PC-9 (cell line): Measurements from ENCODE around the gene MTA1. TPM values are rescaled to one million over a fixed set of nuclear protein-coding genes. Genes with fewer than 3 reads are reported as not detected.

Experiments
- BruUV-seq: library from RNA; stranded (reverse); fragments of 400-500 nt; replicated peaks from 2 replicates; lab custom pipeline; 2021; lab: Mats Ljungman, UMichigan
- CTCF ChIA-PET: fragments of 300-600 bp; sonication (Branson Sonifier 250); formaldehyde crosslinking; loops from one replicate; lab custom pipeline; 2022; ENCODE audit warnings: antibody characterized with exemption; lab: Charles Lee
- POLR2A ChIA-PET: fragments of 300-600 bp; sonication (Branson Sonifier 250); formaldehyde crosslinking; loops from one replicate; lab custom pipeline; 2022; ENCODE audit warnings: antibody characterized with exemption; ENCODE audit not compliant: unreplicated experiment; lab: Charles Lee
- DNase-seq, 2 experiments: peaks; one replicate each; pipeline versions ENCODE4 v3.0.0 to v3.0.0-alpha.2; 2015 to 2022; ENCODE audit warnings: mixed read lengths in 1 of 2
- H2AFZ ChIP-seq: fragments of 200-600 bp; sonication (generic); 2 replicates; pipeline ENCODE4 v1.8.1; 2017; ENCODE audit warnings: antibody characterized with exemption
- H3F3A ChIP-seq: fragments of 200-600 bp; sonication (generic); 2 replicates; pipeline ENCODE4 v1.8.1; 2017; ENCODE audit warnings: antibody characterized with exemption, mild to moderate bottlenecking, low read depth; ENCODE audit not compliant: insufficient read depth
- H3K27ac ChIP-seq: fragments of 200-600 bp; sonication (generic); 2 replicates; pipeline ENCODE4 v1.6.1; 2016; ENCODE audit warnings: mixed run types
- H3K27me3 ChIP-seq: fragments of 200-600 bp; sonication (generic); 2 replicates; pipeline ENCODE4 v1.6.1; 2016; ENCODE audit warnings: low read depth, mixed run types; ENCODE audit not compliant: insufficient read depth
- H3K36me3 ChIP-seq: fragments of 200-600 bp; sonication (generic); 2 replicates; pipeline ENCODE4 v1.6.1; 2016; ENCODE audit warnings: low read depth, mixed run types
- H3K4me1 ChIP-seq: fragments of 200-600 bp; sonication (generic); replicated peaks from 2 replicates; pipeline ENCODE4 v1.6.1; 2016; ENCODE audit warnings: mixed run types; ENCODE audit not compliant: insufficient read depth
- H3K4me2 ChIP-seq: fragments of 200-600 bp; sonication (generic); 2 replicates; pipeline ENCODE4 v1.6.1; 2017; ENCODE audit warnings: mixed run types
- H3K4me3 ChIP-seq: fragments of 200-600 bp; sonication (generic); 2 replicates; pipeline ENCODE4 v1.6.1; 2016; ENCODE audit warnings: mixed run types
- H3K79me2 ChIP-seq: fragments of 200-600 bp; sonication (generic); 2 replicates; pipeline ENCODE4 v1.6.1; 2017; ENCODE audit warnings: low read depth, mixed run types
- H3K9me2 ChIP-seq: fragments of 200-600 bp; sonication (generic); 2 replicates; pipeline ENCODE4 v1.8.1; 2017; ENCODE audit warnings: mild to moderate bottlenecking; ENCODE audit not compliant: insufficient read depth
- H3K9me3 ChIP-seq: fragments of 200-600 bp; sonication (generic); 2 replicates; pipeline ENCODE4 v1.8.1; 2016; ENCODE audit warnings: low read depth; ENCODE audit not compliant: insufficient read depth
- H4K20me1 ChIP-seq: fragments of 200-600 bp; sonication (generic); 2 replicates; pipeline ENCODE4 v1.8.1; 2017; ENCODE audit not compliant: insufficient read depth
- EZH2 ChIP-seq: fragments of 200-600 bp; sonication (generic); IDR thresholded peaks from 2 replicates; pipeline ENCODE4 v1.8.0; 2017; ENCODE audit warnings: antibody characterized with exemption, low read depth
- intact Hi-C: fragments of 100-400 bp; cut with micrococcal nuclease; formaldehyde crosslinking; loops from one replicate; pipeline ENCODE4 v1.10.0; 2022; ENCODE audit not compliant: unreplicated experiment
- total RNA-seq: library from RNA; stranded (reverse); gene quantifications from 2 replicates; pipeline ENCODE4 v1.2.3, GENCODE V29; 2021
- TF ChIP-seq, protein P1 (sequence below): fragments of 200-600 bp; sonication (generic); conservative IDR thresholded peaks from 2 replicates; pipeline ENCODE4 v1.6.1; 2017; ENCODE audit warnings: mixed run types, antibody characterized with exemption, mild to moderate bottlenecking, moderate library complexity

MTA1 gene
- total RNA-seq, 1 experiment from 2014 or later, result 124 TPM

DNA sequence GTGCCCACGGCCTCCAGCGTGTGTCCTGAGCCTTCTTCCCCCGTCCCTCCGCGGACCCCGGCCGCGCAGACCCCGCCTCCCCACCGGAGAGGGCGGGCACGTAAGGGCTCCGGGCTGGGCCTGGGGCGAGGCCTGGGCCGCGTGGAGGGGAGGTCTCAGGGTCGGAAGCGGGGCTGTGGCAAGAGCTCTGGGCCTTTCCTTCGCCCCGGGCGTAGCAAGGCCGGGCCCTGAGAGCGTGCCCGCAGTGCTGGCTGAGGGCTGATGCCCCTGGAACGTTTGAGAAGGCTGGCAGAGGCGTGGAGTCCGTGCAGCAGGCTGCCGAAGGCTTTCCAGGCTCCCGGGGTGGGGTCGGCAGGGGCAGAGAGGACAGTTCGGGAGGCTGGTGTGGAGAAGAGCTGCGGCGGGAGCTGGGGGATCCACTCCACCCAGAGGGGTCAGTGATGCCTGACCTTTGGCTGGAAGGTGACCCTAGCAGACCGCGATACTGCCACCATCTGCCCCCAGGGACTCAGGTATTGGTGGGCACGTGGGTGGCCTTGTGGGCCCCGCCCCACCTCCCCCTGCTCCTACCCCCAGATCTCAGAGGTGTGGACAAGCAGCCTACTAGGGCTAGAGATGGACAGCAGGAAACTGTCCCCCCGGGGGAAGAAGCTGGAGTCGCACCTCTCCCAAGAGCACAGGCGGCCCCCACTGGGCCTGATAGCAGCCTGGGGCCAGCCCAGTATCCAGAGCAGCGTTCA lies 20.7 kb upstream of the MTA1 start:
- Histone ChIP-seq H3K9me3 (peaks cover 47% of the 10 kb centered on the region), H3K79me2 (peaks cover 11% of the 10 kb centered on the region), H3K36me3 (peaks cover 22% of the 10 kb centered on the region), H3K27me3 (no peaks in the 10 kb centered on the region), H3K4me2 (peak overlapping the region; percentile 92), H2AFZ (peak overlapping the region; percentile 93), H3K4me3 (peak overlapping the region; percentile 79), H3K27ac (peak overlapping the region; percentile 34), H3K9me2 (no peaks in the 10 kb centered on the region), H3F3A (peaks cover 13% of the 10 kb centered on the region; the same call in 1 of the 2 replicates), H4K20me1 (no peaks in the 10 kb centered on the region), H3K4me1 (peaks cover 7% of the 10 kb centered on the region; the same call in 1 of the 2 replicates)
- POLR2A ChIA-PET, result interaction anchor here (0.5 kb wide), 1 partner anchor 191 kb away, joined by 27 read pairs; no protein-coding TSS in a partner anchor
- no TSS peak for BruUV-seq
- DNase-seq, result peak in 1 of 2 experiments; percentile 18
- intact Hi-C loops, result no loop called here
- TF ChIP-seq, protein P1, sequence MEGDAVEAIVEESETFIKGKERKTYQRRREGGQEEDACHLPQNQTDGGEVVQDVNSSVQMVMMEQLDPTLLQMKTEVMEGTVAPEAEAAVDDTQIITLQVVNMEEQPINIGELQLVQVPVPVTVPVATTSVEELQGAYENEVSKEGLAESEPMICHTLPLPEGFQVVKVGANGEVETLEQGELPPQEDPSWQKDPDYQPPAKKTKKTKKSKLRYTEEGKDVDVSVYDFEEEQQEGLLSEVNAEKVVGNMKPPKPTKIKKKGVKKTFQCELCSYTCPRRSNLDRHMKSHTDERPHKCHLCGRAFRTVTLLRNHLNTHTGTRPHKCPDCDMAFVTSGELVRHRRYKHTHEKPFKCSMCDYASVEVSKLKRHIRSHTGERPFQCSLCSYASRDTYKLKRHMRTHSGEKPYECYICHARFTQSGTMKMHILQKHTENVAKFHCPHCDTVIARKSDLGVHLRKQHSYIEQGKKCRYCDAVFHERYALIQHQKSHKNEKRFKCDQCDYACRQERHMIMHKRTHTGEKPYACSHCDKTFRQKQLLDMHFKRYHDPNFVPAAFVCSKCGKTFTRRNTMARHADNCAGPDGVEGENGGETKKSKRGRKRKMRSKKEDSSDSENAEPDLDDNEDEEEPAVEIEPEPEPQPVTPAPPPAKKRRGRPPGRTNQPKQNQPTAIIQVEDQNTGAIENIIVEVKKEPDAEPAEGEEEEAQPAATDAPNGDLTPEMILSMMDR, result no peak
- no peak for TF ChIP-seq EZH2
- CTCF ChIA-PET, result no interaction called here

DNA sequence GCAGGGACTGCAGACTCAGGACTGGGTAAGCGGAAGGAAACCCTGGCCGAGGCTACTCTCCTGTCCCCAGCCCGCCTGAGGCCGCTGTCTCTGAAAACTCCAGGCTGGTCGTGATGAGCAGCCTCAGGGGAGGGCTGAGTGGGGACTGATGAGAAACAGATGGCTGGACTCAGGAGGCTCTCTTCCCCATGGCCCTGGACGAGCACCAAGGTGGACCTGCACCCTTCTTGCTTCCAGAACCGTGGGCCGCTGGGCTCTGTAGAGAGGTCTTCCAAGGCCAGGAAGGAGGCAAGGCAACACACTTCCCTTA lies 20.2 kb upstream of the MTA1 start:
- Histone ChIP-seq H3K4me2 (peak overlapping the region; percentile 92), H3K9me2 (no peaks in the 10 kb centered on the region), H3K4me3 (peak overlapping the region; percentile 79), H2AFZ (no peak overlapping the region), H3K36me3 (peaks cover 22% of the 10 kb centered on the region), H4K20me1 (no peaks in the 10 kb centered on the region), H3F3A (peaks cover 13% of the 10 kb centered on the region; the same call in 1 of the 2 replicates), H3K27me3 (no peaks in the 10 kb centered on the region), H3K79me2 (peaks cover 11% of the 10 kb centered on the region), H3K27ac (no peak overlapping the region), H3K9me3 (peaks cover 50% of the 10 kb centered on the region), H3K4me1 (peaks cover 7% of the 10 kb centered on the region; the same call in 1 of the 2 replicates)
- ChIA-PET POLR2A (interaction anchor here (0.5 kb wide), 1 partner anchor 191 kb away, joined by 27 read pairs; no protein-coding TSS in a partner anchor), CTCF (no interaction called here)
- no peak for DNase-seq
- TF ChIP-seq, protein P1, result no peak
- no peak for TF ChIP-seq EZH2
- intact Hi-C loops, result no loop called here
- BruUV-seq, result TSS peak; percentile 37

DNA sequence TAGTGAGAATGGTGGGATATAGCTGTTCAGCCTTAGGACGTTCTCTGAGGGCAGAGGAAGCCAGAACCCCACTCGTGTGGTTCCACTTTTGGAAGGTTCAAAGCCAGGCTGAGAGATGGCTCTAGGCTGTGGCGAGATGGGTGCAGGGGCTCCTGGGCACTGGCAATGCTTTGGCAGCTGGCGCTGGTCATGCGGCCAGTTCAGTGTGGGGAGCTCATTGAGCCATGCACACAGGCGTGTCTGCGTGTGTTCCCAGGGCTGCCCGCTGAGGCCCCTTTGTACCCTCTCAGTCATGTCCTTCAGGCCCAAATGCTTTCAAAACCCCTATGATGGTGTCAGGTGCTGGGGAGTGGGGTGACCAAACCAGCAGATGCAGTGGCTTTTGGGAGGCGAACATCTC lies 19.6 kb upstream of the MTA1 start:
- no peak for DNase-seq
- no TSS peak for BruUV-seq
- POLR2A ChIA-PET, result no interaction called here
- H3F3A ChIP-seq, result peaks cover 13% of the 10 kb centered on the region; the same call in 1 of the 2 replicates
- no peak overlapping the region for H3K4me2 ChIP-seq
- H3K9me2 ChIP-seq, result no peaks in the 10 kb centered on the region
- intact Hi-C loops, result no loop called here
- H3K27ac ChIP-seq, result no peak overlapping the region
- peaks cover 50% of the 10 kb centered on the region for H3K9me3 ChIP-seq
- CTCF ChIA-PET, result no interaction called here
- H2AFZ ChIP-seq, result no peak overlapping the region
- H3K36me3 ChIP-seq, result peaks cover 22% of the 10 kb centered on the region
- TF ChIP-seq, protein P1, result no peak
- TF ChIP-seq EZH2, result no peak
- no peak overlapping the region for H3K4me3 ChIP-seq
- peaks cover 7% of the 10 kb centered on the region; the same call in 1 of the 2 replicates for H3K4me1 ChIP-seq
- no peaks in the 10 kb centered on the region for H3K27me3 ChIP-seq
- H4K20me1 ChIP-seq, result no peaks in the 10 kb centered on the region
- H3K79me2 ChIP-seq, result peaks cover 11% of the 10 kb centered on the region
